Gastrocnemius medialis (tissue), 4 donors: Measurements from ENCODE around the gene TEX52.

Experiments used
- CTCF ChIP-seq, 5 experiments: fragments of 450-650 bp in 3 of 5; fragments of 200-600 bp in 2 of 5; sonication (generic) in 2 of 5; IDR thresholded peaks in 4 of 5; conservative IDR thresholded peaks in 1 of 5; 1 replicate in 4 of 5; 2 replicates in 1 of 5; pipeline ENCODE4 v1.5.1; 2016 to 2019; ENCODE audit warnings: antibody characterized with exemption in 5 of 5, mild to moderate bottlenecking in 3 of 5, moderate library complexity in 3 of 5
- POLR2A ChIP-seq, 2 donors: fragments of 450-650 bp; IDR thresholded peaks; one replicate each; pipeline ENCODE4 v1.6.1; 2017; ENCODE audit warnings: antibody characterized with exemption in 2 of 2, mild to moderate bottlenecking in 2 of 2, moderate library complexity in 2 of 2

GRCh38 chr12:2864198-2864597, 7.4 kb upstream of the TEX52 start:
- no peak for TF ChIP-seq POLR2A (IDR thresholded peaks at IDR 0.05)
- TF ChIP-seq CTCF (IDR thresholded peaks at IDR 0.05 in 4 of 5, conservative IDR thresholded peaks at IDR 0.05 in 1 of 5), result no peak
